GM20000 (cell line): ENCODE measurements around the gene SERTAD1.

Experiments
- DNase-seq: peaks from one replicate; pipeline ENCODE4 v3.0.0; 2012; ENCODE audit warnings: low spot score
- CTCF ChIP-seq: IDR thresholded peaks from 2 replicates; pipeline ENCODE4 v1.5.1; 2012; ENCODE audit warnings: mild to moderate bottlenecking, control low read depth; ENCODE audit errors: extremely low read depth, missing control alignments

The SERTAD1 gene

GRCh38 chr19:40393894-40394815 lies 31.6 kb downstream of the SERTAD1 start:
- no peak for DNase-seq

GRCh38 chr19:40392894-40393517 lies 32.8 kb downstream of the SERTAD1 start:
- TF ChIP-seq CTCF: peak; percentile 17
- DNase-seq: peak; percentile 58

More at GRCh38 chr19:40393894-40394815, 31.6 kb downstream of the SERTAD1 start:
- TF ChIP-seq CTCF: no peak

- TF ChIP-seq CTCF: no peak
- DNase-seq: no peak
Measured at GRCh38 chr19:40392123-40392522, 33.7 kb downstream of the SERTAD1 start.

GRCh38 chr19:40390084-40390742 lies 35.6 kb downstream of the SERTAD1 start, which contains the start of gene HIPK4:
TSS of gene HIPK4 (minus strand) at chr19:40390181. CDS start at chr19:40389902, 279 bp downstream.
- DNase-seq: no peak
- TF ChIP-seq CTCF: no peak

GRCh38 chr19:40389404-40390083 lies 36.2 kb downstream of the SERTAD1 start:
- DNase-seq: no peak
- TF ChIP-seq CTCF: no peak

- TF ChIP-seq CTCF: no peak
- DNase-seq: no peak
Measured at GRCh38 chr19:40388481-40388880, 37.3 kb downstream of the SERTAD1 start.
